BJ (cell line): ENCODE data around the gene PHETA2. TPM values are rescaled to one million over a fixed set of nuclear protein-coding genes. Genes with fewer than 3 reads are reported as not detected.
"Not testable (repeated sequence)": the region's sequence is repeated elsewhere in the genome, so short reads cannot be mapped to it uniquely, and the experiment has no call there.

Experiments used
- CTCF ChIA-PET: fragments of 350-600 bp; formaldehyde crosslinking; extraction: SDS; loops from one replicate; lab custom pipeline; 2021; ENCODE audit warnings: antibody characterized with exemption, inconsistent platforms; lab: Yijun Ruan, JAX
- POLR2A ChIA-PET: fragments of 300-600 bp; sonication (Branson Sonifier 250); formaldehyde crosslinking; extraction: SDS; loops from one replicate; lab custom pipeline; 2021; ENCODE audit warnings: antibody characterized with exemption; lab: Charles Lee
- DNase-seq: peaks from one replicate; pipeline ENCODE4 v3.0.0-alpha.2; 2011; ENCODE audit warnings: low read depth
- H3K27me3 ChIP-seq: 2 replicates; pipeline ENCODE4 v1.6.0; 2011; ENCODE audit warnings: low read length; ENCODE audit not compliant: control insufficient read depth, insufficient read depth
- H3K36me3 ChIP-seq: 2 replicates; pipeline ENCODE4 v1.5.1; 2011; ENCODE audit warnings: low read length; ENCODE audit not compliant: control insufficient read depth, insufficient read depth
- H3K4me3 ChIP-seq: 2 replicates; pipeline ENCODE4 v1.5.1; 2011; ENCODE audit warnings: low read depth, mild to moderate bottlenecking, control low read depth, low read length
- polyA plus RNA-seq: library from polyadenylated mRNA; depleted of rRNA; stranded (reverse); fragments of >200 nt; gene quantifications from 2 replicates; pipeline ENCODE4 v1.2.3, GENCODE V29; 2011
- TF ChIP-seq, protein P1 (sequence below): IDR thresholded peaks from 2 replicates; pipeline ENCODE4 v1.5.1; 2011; ENCODE audit warnings: low read depth, mild to moderate bottlenecking, control low read depth, inconsistent platforms, low read length, moderate library complexity; ENCODE audit not compliant: insufficient read depth

Gene PHETA2
- polyA plus RNA-seq, 1 experiment = 27.4 TPM

GRCh38 chr22:42111798-42112197, 37.8 kb downstream of the PHETA2 start:
- no peak overlapping the region for H3K4me3 ChIP-seq
- no peak for DNase-seq
- peaks cover 1% of the 10 kb centered on the region; the same call in 1 of the 2 replicates for H3K27me3 ChIP-seq
- TF ChIP-seq, protein P1, sequence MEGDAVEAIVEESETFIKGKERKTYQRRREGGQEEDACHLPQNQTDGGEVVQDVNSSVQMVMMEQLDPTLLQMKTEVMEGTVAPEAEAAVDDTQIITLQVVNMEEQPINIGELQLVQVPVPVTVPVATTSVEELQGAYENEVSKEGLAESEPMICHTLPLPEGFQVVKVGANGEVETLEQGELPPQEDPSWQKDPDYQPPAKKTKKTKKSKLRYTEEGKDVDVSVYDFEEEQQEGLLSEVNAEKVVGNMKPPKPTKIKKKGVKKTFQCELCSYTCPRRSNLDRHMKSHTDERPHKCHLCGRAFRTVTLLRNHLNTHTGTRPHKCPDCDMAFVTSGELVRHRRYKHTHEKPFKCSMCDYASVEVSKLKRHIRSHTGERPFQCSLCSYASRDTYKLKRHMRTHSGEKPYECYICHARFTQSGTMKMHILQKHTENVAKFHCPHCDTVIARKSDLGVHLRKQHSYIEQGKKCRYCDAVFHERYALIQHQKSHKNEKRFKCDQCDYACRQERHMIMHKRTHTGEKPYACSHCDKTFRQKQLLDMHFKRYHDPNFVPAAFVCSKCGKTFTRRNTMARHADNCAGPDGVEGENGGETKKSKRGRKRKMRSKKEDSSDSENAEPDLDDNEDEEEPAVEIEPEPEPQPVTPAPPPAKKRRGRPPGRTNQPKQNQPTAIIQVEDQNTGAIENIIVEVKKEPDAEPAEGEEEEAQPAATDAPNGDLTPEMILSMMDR = no peak
- CTCF ChIA-PET = no interaction called here
- POLR2A ChIA-PET = no interaction called here
- no peaks in the 10 kb centered on the region for H3K36me3 ChIP-seq

- H3K4me3 ChIP-seq, DNase-seq, H3K36me3 ChIP-seq, H3K27me3 ChIP-seq: not testable (repeated sequence)
- POLR2A ChIA-PET = interaction anchor here (0.7 kb wide), 1 partner anchor 22 kb away, joined by 3 read pairs; no protein-coding TSS in a partner anchor
- CTCF ChIA-PET = interaction anchor here (0.7 to 1.4 kb wide), 3 partner anchors 9 to 207 kb away, joined by 3 to 11 read pairs (median 3); no protein-coding TSS in a partner anchor
Measured at GRCh38 chr22:42112793-42113192, 38.7 kb downstream of the PHETA2 start.

DNA sequence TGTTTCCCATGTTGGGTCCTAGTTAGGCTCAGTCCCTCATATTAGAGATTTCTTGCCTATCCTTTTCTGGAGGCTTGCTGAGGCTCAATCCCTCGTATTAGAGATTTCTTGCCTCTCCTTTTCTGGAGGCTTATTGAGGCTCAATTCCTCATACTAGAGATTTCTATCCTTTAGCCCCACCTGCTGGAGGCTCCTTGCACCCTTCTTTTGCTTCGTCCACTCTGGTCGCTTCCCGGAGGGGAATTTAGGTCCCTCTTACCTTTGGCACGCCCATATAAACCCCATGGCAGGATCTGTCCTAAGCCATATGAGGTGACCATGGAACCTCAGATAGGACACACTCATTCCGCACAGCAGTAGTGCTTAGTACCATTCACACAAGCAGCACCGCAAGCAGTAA, 40.7 kb downstream of the PHETA2 start:
- ChIA-PET POLR2A (no interaction called here), CTCF (no interaction called here)

GRCh38 chr22:42115420-42115830, 41.4 kb downstream of the PHETA2 start:
- H3K27me3 ChIP-seq, DNase-seq, CTCF ChIA-PET, H3K36me3 ChIP-seq, H3K4me3 ChIP-seq, POLR2A ChIA-PET: not testable (repeated sequence)

More for the DNA sequence above, 40.7 kb downstream of the PHETA2 start:
- Histone ChIP-seq H3K36me3 (no peaks in the 10 kb centered on the region), H3K27me3 (peaks cover 1% of the 10 kb centered on the region; the same call in 1 of the 2 replicates), H3K4me3 (no peak overlapping the region)
- no peak for DNase-seq
- TF ChIP-seq, protein P1 = peak; percentile 42

DNA sequence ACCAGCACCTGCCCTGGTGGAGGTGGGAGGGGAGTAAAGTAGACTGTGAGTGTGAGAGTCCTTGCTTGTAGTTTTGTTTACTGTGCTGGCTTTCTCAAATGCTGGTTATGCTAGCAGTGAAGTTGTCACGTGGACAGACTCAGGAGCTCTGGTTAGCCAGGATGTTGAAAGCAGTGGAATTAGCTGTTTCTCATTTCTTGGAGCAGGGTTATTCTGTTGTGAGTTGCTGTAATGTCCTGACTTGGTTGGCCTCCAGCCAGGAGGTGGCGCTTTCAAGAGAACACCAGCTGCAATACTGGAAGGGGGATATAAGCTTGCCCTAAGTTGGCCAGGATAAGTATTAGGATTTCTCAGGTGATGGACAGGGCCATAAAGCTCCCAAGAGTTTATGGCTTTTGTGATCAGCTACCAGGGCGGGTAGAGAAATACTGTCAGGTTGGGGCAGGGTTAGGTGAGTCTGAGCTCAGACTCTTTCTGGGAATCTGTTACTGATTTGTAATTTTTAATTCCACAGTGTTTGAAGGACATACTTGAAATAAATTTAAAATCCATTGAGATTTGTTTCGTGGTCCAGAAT, 42.9 kb downstream of the PHETA2 start:
- Histone ChIP-seq H3K27me3 (peaks cover 1% of the 10 kb centered on the region; the same call in 1 of the 2 replicates), H3K4me3 (no peak overlapping the region), H3K36me3 (no peaks in the 10 kb centered on the region)
- ChIA-PET POLR2A (no interaction called here), CTCF (interaction anchor here (0.8 to 1.1 kb wide), 2 partner anchors 160 to 357 kb away, joined by 3 read pairs; no protein-coding TSS in a partner anchor)
- no peak for DNase-seq
- TF ChIP-seq, protein P1 = no peak

DNA sequence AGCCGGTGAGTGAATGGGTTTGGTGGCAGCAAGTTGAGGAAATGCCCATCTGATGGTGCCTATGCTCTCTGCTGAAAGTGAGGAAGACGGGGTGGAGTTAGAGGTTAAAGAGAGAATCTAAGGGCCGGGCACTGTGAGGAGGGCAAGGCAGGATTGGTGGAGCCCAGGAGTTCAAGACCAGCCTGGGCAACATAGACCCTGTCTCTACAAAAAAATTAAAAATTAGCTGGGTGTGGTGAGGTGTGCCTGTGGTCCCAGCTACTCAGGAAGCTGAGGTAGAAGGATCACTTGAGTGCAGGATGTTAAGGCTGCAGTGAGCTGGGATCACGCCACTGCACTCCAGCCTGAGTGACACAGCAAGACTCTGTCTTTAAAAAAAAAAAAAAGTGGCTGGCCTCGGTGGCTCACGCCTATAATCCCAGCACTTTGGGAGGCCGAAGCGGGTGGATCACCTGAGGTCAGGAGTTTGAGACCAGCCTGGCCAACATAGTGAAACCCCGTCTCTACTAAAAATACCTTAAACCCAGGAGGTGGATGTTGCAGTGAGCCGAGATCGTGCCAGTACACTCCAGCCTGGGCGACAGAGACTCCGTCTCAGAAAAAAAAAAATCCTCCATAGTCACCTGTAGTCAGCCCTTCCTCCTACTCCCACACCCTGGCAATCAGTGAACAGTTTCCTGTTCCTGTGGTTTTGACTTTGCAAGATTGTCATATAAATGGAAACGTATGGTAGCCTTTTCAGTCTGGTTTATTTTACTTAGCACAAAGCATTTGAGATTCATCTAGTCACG, 46.4 kb downstream of the PHETA2 start:
- CTCF ChIA-PET = interaction anchor here (0.8 kb wide), 1 partner anchor 12 kb away, joined by 3 read pairs; no protein-coding TSS in a partner anchor
- H3K4me3 ChIP-seq, POLR2A ChIA-PET, H3K27me3 ChIP-seq, DNase-seq, H3K36me3 ChIP-seq: not testable (repeated sequence)

DNA sequence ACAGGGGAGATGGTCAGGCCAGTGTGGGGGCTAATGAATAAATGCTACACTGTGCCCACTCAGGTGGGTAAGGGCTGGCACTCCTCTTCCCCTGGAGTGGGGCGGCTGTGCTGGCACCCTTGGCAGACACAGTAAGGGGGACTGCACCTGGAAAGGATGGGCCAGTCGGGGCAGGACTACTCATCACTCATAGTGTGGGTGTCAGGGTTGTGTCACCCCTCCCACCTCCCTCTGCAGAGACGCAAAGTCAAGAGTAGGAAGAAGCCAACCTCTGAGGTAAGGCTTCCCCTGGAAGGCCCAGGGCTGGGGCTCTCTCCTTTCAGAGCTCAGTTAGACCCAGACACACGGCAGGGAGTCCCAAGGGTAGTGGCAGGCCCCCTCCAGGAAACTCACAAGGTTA, 49.5 kb downstream of the PHETA2 start:
- POLR2A ChIA-PET, H3K36me3 ChIP-seq, DNase-seq, H3K4me3 ChIP-seq, H3K27me3 ChIP-seq, CTCF ChIA-PET: not testable (repeated sequence)
